HEK293 (cell line): ENCODE results near the gene P2RY13.

Source experiments
- BCL6B ChIP-seq: fragments of 450-650 bp; formaldehyde crosslinking; IDR thresholded peaks from 2 replicates; pipeline ENCODE4 v1.5.1; 2017; ENCODE audit warnings: missing biosample characterization, missing genetic modification characterization
- ELK4 ChIP-seq: IDR thresholded peaks from 2 replicates; pipeline ENCODE4 v1.6.1; 2011; ENCODE audit warnings: mild to moderate bottlenecking, low read depth, low read length, borderline replicate concordance
- GLIS1 ChIP-seq: fragments of 450-650 bp; formaldehyde crosslinking; IDR thresholded peaks from 2 replicates; pipeline ENCODE4 v1.5.1; 2016; ENCODE audit warnings: missing biosample characterization, missing genetic modification characterization
- KLF9 ChIP-seq: fragments of 450-650 bp; formaldehyde crosslinking; IDR thresholded peaks from 2 replicates; pipeline ENCODE4 v1.5.1; 2016; ENCODE audit warnings: missing biosample characterization, missing genetic modification characterization, low read depth
- MYNN ChIP-seq: fragments of 450-650 bp; formaldehyde crosslinking; IDR thresholded peaks from 2 replicates; pipeline ENCODE4 v1.5.1; 2016; ENCODE audit warnings: missing biosample characterization, missing genetic modification characterization, borderline replicate concordance
- MZF1 ChIP-seq: fragments of 450-650 bp; formaldehyde crosslinking; IDR thresholded peaks from 2 replicates; pipeline ENCODE4 v1.5.1; 2017; ENCODE audit warnings: missing biosample characterization, missing genetic modification characterization, borderline replicate concordance
- OVOL3 ChIP-seq: fragments of 450-650 bp; formaldehyde crosslinking; IDR thresholded peaks from 2 replicates; pipeline ENCODE4 v1.5.1; 2016; ENCODE audit warnings: missing biosample characterization, missing genetic modification characterization
- PATZ1 ChIP-seq: fragments of 450-650 bp; formaldehyde crosslinking; IDR thresholded peaks from 2 replicates; pipeline ENCODE4 v1.5.1; 2016; ENCODE audit warnings: missing biosample characterization, missing genetic modification characterization
- PBX3 ChIP-seq: sonication (generic); formaldehyde crosslinking; IDR thresholded peaks from 2 replicates; pipeline ENCODE4 v1.8.1; 2022; ENCODE audit warnings: mild to moderate bottlenecking, moderate library complexity, missing genetic modification reagents
- PRDM6 ChIP-seq: fragments of 450-650 bp; formaldehyde crosslinking; IDR thresholded peaks from 2 replicates; pipeline ENCODE4 v1.5.1; 2017; ENCODE audit warnings: missing biosample characterization, missing genetic modification characterization
- TSHZ1 ChIP-seq: fragments of 450-650 bp; formaldehyde crosslinking; IDR thresholded peaks from 2 replicates; pipeline ENCODE4 v1.5.1; 2016; ENCODE audit warnings: missing biosample characterization, missing genetic modification characterization, borderline replicate concordance
- ZFP3 ChIP-seq: fragments of 450-650 bp; formaldehyde crosslinking; IDR thresholded peaks from 2 replicates; pipeline ENCODE4 v1.5.1; 2016; ENCODE audit warnings: low read depth, missing biosample characterization, missing genetic modification characterization
- ZFP37 ChIP-seq: fragments of 450-650 bp; formaldehyde crosslinking; IDR thresholded peaks from 2 replicates; pipeline ENCODE4 v1.5.1; 2016; ENCODE audit warnings: missing biosample characterization, missing genetic modification characterization
- ZNF121 ChIP-seq: fragments of 450-650 bp; formaldehyde crosslinking; IDR thresholded peaks from 2 replicates; pipeline ENCODE4 v1.5.1; 2016; ENCODE audit warnings: missing biosample characterization, missing genetic modification characterization
- ZNF138 ChIP-seq: fragments of 450-650 bp; formaldehyde crosslinking; IDR thresholded peaks from 2 replicates; pipeline ENCODE4 v1.5.1; 2016; ENCODE audit warnings: missing biosample characterization, missing genetic modification characterization, borderline replicate concordance
- ZNF19 ChIP-seq: fragments of 450-650 bp; formaldehyde crosslinking; IDR thresholded peaks from 2 replicates; pipeline ENCODE4; 2016; ENCODE audit warnings: missing biosample characterization, missing genetic modification characterization, low read depth
- ZNF350 ChIP-seq: fragments of 450-650 bp; formaldehyde crosslinking; IDR thresholded peaks from 2 replicates; pipeline ENCODE4 v1.5.0; 2017; ENCODE audit warnings: missing biosample characterization, mild to moderate bottlenecking, missing genetic modification characterization
- ZNF354C ChIP-seq: fragments of 450-650 bp; formaldehyde crosslinking; IDR thresholded peaks from 2 replicates; pipeline ENCODE4 v1.5.1; 2016; ENCODE audit warnings: missing biosample characterization, missing genetic modification characterization, low read depth, borderline replicate concordance
- ZNF391 ChIP-seq: fragments of 450-650 bp; formaldehyde crosslinking; IDR thresholded peaks from 2 replicates; pipeline ENCODE4 v1.5.1; 2016; ENCODE audit warnings: low read depth, missing biosample characterization, missing genetic modification characterization, borderline replicate concordance
- ZNF423 ChIP-seq: fragments of 450-650 bp; formaldehyde crosslinking; IDR thresholded peaks from 2 replicates; pipeline ENCODE4 v1.5.1; 2016; ENCODE audit warnings: missing biosample characterization, missing genetic modification characterization
- ZNF449 ChIP-seq: fragments of 450-650 bp; formaldehyde crosslinking; IDR thresholded peaks from 2 replicates; pipeline ENCODE4 v1.5.1; 2017; ENCODE audit warnings: missing biosample characterization, mild to moderate bottlenecking, missing genetic modification characterization, moderate library complexity
- ZNF585B ChIP-seq: fragments of 450-650 bp; formaldehyde crosslinking; IDR thresholded peaks from 2 replicates; pipeline ENCODE4 v1.5.1; 2016; ENCODE audit warnings: missing biosample characterization, missing genetic modification characterization
- ZNF626 ChIP-seq: fragments of 450-650 bp; sonication (Bioruptor Pico); formaldehyde crosslinking; IDR thresholded peaks from 2 replicates; pipeline ENCODE4 v1.5.1; 2018; ENCODE audit warnings: missing biosample characterization, missing genetic modification characterization, inconsistent platforms
- ZNF704 ChIP-seq: fragments of 450-650 bp; formaldehyde crosslinking; IDR thresholded peaks from 2 replicates; pipeline ENCODE4 v1.5.1; 2016; ENCODE audit warnings: missing biosample characterization, missing genetic modification characterization
- ZNF792 ChIP-seq: fragments of 450-650 bp; formaldehyde crosslinking; IDR thresholded peaks from 2 replicates; pipeline ENCODE4 v1.5.1; 2016; ENCODE audit warnings: missing biosample characterization, missing genetic modification characterization

Gene P2RY13

GRCh38 chr3:151305060-151305774, 24.1 kb downstream of the P2RY13 start (continued):
- TF ChIP-seq ELK4 = no peak
- TF ChIP-seq TSHZ1 (tag by site-specific recombination) = no peak
- TF ChIP-seq ZNF138 = no peak
- no peak for TF ChIP-seq ZNF704 (tag by site-specific recombination)
- no peak for TF ChIP-seq PRDM6
- no peak for TF ChIP-seq ZNF585B (tag by site-specific recombination)
- no peak for TF ChIP-seq ZNF792 (tag by site-specific recombination)
- TF ChIP-seq GLIS1 = peak; percentile 51; the same call in 1 of the 2 replicates
- no peak for TF ChIP-seq PATZ1 (tag by site-specific recombination)
- no peak for TF ChIP-seq ZNF19 (tag by site-specific recombination)
- TF ChIP-seq ZNF423 (tag by site-specific recombination) = no peak
- no peak for TF ChIP-seq ZNF354C
- no peak for TF ChIP-seq KLF9 (tag by site-specific recombination)
- TF ChIP-seq MZF1 (tag by site-specific recombination) = no peak
- TF ChIP-seq ZFP3 = no peak
- TF ChIP-seq ZNF121 (tag by site-specific recombination) = no peak
- no peak for TF ChIP-seq MYNN (tag by site-specific recombination)
- TF ChIP-seq OVOL3 (tag by site-specific recombination) = no peak
- no peak for TF ChIP-seq PBX3 (CRISPR knock-in tag)
- TF ChIP-seq ZFP37 (tag by site-specific recombination) = no peak
- TF ChIP-seq ZNF449 (tag by site-specific recombination) = no peak
- no peak for TF ChIP-seq ZNF391
- TF ChIP-seq BCL6B (tag by site-specific recombination) = no peak
- no peak for TF ChIP-seq ZNF350
- no peak for TF ChIP-seq ZNF626
